Activated CD4-positive, alpha-beta T cell treated with anti-CD3 and anti-CD28 coated beads, Interleukin-2, amount 50 U/mL, for 48 hours (primary cell): Measurements from ENCODE around the gene CAMK2D.
A peak's percentile ranks its signal among the peaks of the same experiment; 100 is the strongest.

Experiments
- DNase-seq, 2 experiments: peaks; one replicate each; pipeline ENCODE4 v3.0.0-alpha.2; 2020

The CAMK2D gene

GRCh38 chr4:113559947-113560346 is 201.6 kb downstream of the CAMK2D start:
- no peak for DNase-seq

- no peak for DNase-seq
These were observed 205.0 kb downstream of the CAMK2D start for GRCh38 chr4:113556382-113557134.

- no peak for DNase-seq
These were observed 205.7 kb downstream of the CAMK2D start for GRCh38 chr4:113555868-113556267.

GRCh38 chr4:113553082-113553481 is 208.5 kb downstream of the CAMK2D start:
- no peak for DNase-seq

GRCh38 chr4:113550510-113550909 is 211.0 kb downstream of the CAMK2D start:
- no peak for DNase-seq

GRCh38 chr4:113548303-113548702 is 213.2 kb downstream of the CAMK2D start:
- no peak for DNase-seq

- peak; percentile 87 to 91 for DNase-seq
These were observed 214.0 kb downstream of the CAMK2D start for GRCh38 chr4:113547487-113548042.

GRCh38 chr4:113541933-113542332 is 219.6 kb downstream of the CAMK2D start:
- no peak for DNase-seq

GRCh38 chr4:113540859-113541258 is 220.7 kb downstream of the CAMK2D start:
- peak; percentile 56 to 71 for DNase-seq

GRCh38 chr4:113539408-113539807 is 222.1 kb downstream of the CAMK2D start:
- DNase-seq, result peak in 1 of 2 experiments; percentile 9

GRCh38 chr4:113537628-113538027 is 223.9 kb downstream of the CAMK2D start:
- DNase-seq, result no peak

- no peak for DNase-seq
These were observed 224.3 kb downstream of the CAMK2D start for GRCh38 chr4:113537203-113537602.

- DNase-seq, result no peak
These were observed 226.8 kb downstream of the CAMK2D start for GRCh38 chr4:113534711-113535110.

GRCh38 chr4:113531572-113531971 is 230.0 kb downstream of the CAMK2D start:
- no peak for DNase-seq

GRCh38 chr4:113528395-113528794 is 233.1 kb downstream of the CAMK2D start:
- no peak for DNase-seq

- DNase-seq, result no peak
These were observed 236.0 kb downstream of the CAMK2D start for GRCh38 chr4:113525521-113525920.

GRCh38 chr4:113524505-113525186 is 236.9 kb downstream of the CAMK2D start:
- DNase-seq, result no peak

GRCh38 chr4:113524096-113524495 is 237.4 kb downstream of the CAMK2D start:
- no peak for DNase-seq

GRCh38 chr4:113522433-113522832 is 239.1 kb downstream of the CAMK2D start:
- no peak for DNase-seq

GRCh38 chr4:113513382-113513781 is 248.2 kb downstream of the CAMK2D start:
- DNase-seq, result no peak

- no peak for DNase-seq
These were observed 248.7 kb downstream of the CAMK2D start for GRCh38 chr4:113512880-113513279.

- DNase-seq, result no peak
These were observed 249.6 kb downstream of the CAMK2D start for GRCh38 chr4:113511944-113512343.

GRCh38 chr4:113509851-113510250 is 251.7 kb downstream of the CAMK2D start:
- no peak for DNase-seq

- DNase-seq, result no peak
These were observed 256.5 kb downstream of the CAMK2D start for GRCh38 chr4:113505044-113505443.
